Gastrocnemius medialis (tissue), 4 donors: ENCODE results near the gene PAQR7.

ENCODE experiments used
- POLR2A ChIP-seq, 2 donors: fragments of 450-650 bp; IDR thresholded peaks; one replicate each; pipeline ENCODE4 v1.6.1; 2017; ENCODE audit warnings: antibody characterized with exemption in 2 of 2, mild to moderate bottlenecking in 2 of 2, moderate library complexity in 2 of 2
- TF ChIP-seq, protein P1 (sequence below), 5 experiments: fragments of 450-650 bp in 3 of 5; fragments of 200-600 bp in 2 of 5; sonication (generic) in 2 of 5; IDR thresholded peaks in 4 of 5; conservative IDR thresholded peaks in 1 of 5; 1 replicate in 4 of 5; 2 replicates in 1 of 5; pipeline ENCODE4 v1.5.1; 2016 to 2019; ENCODE audit warnings: antibody characterized with exemption in 5 of 5, mild to moderate bottlenecking in 3 of 5, moderate library complexity in 3 of 5

DNA sequence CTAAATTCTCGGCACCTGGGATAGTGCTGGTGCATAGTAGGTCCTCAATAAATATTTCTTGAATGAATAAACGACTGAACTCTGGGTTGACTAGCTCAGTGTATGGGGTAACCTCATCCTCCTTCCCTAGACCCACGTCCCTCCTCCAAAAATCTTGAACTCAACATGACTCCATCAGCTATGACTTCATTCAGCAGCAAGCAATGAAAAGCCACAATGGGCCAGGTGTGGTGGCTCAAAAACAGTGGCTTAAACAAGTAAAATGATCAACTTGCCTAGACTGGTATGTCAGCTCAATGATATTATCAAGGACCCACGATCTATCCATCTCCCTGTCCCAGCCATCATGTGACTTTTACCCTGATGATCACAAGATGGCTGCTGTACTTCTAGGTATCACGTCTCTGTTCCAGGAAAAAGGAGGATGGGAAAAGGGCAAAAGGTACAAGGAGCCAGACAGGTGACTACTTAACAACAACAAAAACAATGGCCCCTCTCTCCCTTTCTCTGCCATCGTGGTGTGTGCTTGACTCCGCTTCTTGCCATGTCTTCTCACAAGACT is 13.0 kb upstream of the PAQR7 start:
- TF ChIP-seq, protein P1, sequence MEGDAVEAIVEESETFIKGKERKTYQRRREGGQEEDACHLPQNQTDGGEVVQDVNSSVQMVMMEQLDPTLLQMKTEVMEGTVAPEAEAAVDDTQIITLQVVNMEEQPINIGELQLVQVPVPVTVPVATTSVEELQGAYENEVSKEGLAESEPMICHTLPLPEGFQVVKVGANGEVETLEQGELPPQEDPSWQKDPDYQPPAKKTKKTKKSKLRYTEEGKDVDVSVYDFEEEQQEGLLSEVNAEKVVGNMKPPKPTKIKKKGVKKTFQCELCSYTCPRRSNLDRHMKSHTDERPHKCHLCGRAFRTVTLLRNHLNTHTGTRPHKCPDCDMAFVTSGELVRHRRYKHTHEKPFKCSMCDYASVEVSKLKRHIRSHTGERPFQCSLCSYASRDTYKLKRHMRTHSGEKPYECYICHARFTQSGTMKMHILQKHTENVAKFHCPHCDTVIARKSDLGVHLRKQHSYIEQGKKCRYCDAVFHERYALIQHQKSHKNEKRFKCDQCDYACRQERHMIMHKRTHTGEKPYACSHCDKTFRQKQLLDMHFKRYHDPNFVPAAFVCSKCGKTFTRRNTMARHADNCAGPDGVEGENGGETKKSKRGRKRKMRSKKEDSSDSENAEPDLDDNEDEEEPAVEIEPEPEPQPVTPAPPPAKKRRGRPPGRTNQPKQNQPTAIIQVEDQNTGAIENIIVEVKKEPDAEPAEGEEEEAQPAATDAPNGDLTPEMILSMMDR (IDR thresholded peaks at IDR 0.05 in 4 of 5, conservative IDR thresholded peaks at IDR 0.05 in 1 of 5) = no peak
- no peak for TF ChIP-seq POLR2A (IDR thresholded peaks at IDR 0.05)
